ENCODE data around the gene ANGEL2.
"Not testable (repeated sequence)": the region's sequence is repeated elsewhere in the genome, so short reads cannot be mapped to it uniquely, and the experiment has no call there.

ANGEL2 gene, protein sequence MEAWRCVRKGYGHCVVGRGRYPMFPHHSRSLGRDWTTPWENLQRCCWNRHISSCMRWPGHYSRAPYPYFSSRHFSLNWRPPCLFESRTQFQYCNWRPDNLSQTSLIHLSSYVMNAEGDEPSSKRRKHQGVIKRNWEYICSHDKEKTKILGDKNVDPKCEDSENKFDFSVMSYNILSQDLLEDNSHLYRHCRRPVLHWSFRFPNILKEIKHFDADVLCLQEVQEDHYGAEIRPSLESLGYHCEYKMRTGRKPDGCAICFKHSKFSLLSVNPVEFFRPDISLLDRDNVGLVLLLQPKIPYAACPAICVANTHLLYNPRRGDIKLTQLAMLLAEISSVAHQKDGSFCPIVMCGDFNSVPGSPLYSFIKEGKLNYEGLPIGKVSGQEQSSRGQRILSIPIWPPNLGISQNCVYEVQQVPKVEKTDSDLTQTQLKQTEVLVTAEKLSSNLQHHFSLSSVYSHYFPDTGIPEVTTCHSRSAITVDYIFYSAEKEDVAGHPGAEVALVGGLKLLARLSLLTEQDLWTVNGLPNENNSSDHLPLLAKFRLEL

GRCh38 chr1:213015099-213016050 is at the start of gene ANGEL2:
TSS of gene ANGEL2 (minus strand) at chr1:213015867. CDS start at chr1:213015671, 196 bp downstream.
- DNase-seq = peak; percentile 98

GRCh38 chr1:213061263-213061662 is 45.6 kb upstream of the ANGEL2 start:
- no peak for DNase-seq

- DNase-seq = no peak
These were observed 45.2 kb upstream of the ANGEL2 start for GRCh38 chr1:213060836-213061235.

DNA sequence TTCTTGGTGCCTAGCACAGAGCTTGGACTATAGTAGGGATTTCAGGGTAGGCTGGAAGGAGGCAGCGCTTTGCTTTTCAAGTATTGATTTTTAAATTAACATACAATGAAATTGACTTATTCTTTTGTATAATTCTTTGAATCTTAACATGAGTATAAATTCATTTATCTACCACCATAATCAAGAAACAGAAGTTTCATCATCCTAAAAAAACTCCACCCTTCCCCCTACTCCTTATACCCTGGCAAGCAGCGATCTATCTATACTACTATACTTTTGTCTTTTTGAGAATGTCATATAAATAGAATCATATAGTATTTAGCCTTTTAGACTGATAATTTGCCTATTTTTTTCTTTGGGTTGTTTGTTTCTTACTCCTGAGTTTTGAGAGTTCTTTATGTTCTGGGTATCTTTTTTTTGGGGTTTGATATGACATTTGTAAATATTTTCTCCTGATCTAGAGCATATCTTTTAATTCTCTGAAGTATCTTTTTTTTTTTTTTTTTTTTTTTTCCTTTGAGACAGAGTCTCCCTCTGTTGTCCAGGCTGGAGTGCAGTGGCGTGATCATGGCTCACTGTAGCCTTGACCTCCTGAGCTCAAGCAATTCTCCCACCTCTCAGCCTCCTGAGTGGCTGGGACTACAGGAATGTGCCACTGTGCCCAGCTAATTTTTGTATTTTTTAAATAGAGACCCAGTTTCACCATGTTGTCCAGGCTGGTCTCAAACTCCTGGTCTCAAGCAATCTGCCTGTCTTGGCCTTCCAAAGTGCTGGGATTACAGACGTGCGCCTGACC is 41.8 kb upstream of the ANGEL2 start:
- DNase-seq = no peak

- no peak for DNase-seq
These were observed 40.1 kb upstream of the ANGEL2 start for GRCh38 chr1:213055767-213056166.

GRCh38 chr1:213054733-213055591 is 39.3 kb upstream of the ANGEL2 start:
- peak; percentile 36 for DNase-seq

DNA sequence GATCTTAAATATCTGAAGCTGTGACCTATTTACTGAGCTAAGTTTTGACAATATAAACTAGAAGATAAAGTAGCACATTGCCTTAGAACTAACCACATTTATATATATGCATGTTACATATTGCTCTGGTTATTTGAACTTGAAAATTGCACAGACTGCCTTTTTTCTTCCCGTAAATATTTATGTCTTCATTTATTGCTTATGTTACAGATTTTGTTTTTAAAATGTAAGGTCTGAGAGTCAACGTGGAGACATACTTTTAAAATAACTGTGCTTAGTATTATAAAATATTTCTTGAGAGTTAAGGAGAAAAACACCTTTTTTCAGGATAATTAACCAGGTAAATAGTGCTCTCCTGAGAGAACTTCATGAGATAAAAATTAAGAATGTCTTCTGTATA is 38.5 kb upstream of the ANGEL2 start:
- DNase-seq = no peak

DNA sequence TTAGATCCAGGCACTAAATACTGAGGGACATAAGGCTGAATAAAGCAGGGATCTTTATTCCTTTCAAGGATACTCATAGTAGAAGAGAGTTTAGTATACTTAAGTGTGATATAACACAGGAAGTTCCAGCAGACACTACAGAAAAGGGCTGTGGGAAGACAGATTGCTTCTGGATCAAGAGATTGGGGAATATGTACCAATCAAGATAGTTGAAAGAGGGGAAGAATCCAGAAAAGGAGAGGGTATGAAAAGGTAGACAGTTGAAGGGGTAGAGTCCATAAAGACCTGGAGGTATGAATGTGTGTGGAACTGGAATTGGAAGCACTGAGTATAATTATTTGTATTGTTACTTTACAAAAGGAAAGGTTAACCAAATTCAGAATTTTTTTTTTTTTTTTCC is 37.8 kb upstream of the ANGEL2 start:
- no peak for DNase-seq

- no peak for DNase-seq
These were observed 36.2 kb upstream of the ANGEL2 start for GRCh38 chr1:213051881-213052202.

DNA sequence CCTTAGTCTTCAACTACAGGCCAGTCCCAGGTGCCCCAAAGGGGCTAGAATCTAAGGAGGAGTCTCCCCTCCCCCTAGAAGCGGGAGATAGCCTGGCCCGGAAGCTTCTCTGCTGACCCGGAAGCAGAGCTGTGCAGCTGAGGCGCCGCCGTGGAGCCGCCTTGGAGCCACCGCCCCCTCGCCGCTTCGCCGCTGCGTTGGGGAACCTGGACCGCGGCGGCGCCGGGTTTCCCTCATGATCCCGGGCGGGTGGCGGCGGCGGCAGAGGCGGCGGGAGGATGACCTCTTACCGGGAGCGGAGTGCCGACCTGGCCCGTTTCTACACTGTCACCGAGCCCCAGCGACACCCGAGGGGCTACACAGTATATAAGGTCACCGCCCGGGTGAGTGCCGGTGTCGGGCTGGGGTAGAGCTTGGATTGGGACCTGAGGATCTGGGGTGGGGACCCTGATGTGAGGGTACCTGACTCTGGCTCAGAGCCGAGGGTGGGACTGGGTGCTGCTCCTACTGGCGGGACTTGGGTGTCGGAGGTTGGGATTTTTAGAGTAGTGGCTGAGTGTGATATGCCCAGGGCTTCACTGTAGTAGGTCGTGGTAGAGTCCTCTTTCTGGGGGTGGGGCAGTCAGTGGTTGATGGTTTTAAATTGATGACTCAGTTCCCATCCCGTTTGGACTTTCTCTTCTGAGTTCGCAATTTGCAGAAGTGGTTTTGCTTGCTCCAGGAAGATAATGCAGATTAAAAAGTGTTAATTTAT is 35.6 kb upstream of the ANGEL2 start, which contains the start of gene RPS6KC1:
TSS of gene RPS6KC1 (plus strand) at position 115 of the 754 bp plus-strand sequence. CDS start at position 279, 164 bp downstream.
- DNase-seq = peak; percentile 82

DNA sequence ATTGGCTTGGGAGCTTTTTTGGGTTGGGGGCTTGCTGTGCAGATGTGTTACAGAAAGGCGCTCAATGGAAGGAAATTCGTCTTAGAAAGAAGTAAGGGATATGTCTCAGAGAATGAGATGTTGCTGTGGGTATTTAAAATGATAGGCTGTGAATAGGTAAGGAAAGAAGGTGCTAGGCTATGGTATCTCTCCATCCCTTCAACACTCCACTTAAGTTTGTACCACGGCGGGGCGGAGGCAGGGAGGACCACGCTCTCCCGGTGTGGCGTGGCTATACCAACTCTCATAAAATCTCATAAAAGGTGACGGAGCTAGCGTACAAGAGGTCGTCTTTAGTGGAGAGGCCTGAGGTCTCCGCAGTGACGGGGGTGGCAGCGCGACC is 35.1 kb upstream of the ANGEL2 start:
- DNase-seq = no peak

DNA sequence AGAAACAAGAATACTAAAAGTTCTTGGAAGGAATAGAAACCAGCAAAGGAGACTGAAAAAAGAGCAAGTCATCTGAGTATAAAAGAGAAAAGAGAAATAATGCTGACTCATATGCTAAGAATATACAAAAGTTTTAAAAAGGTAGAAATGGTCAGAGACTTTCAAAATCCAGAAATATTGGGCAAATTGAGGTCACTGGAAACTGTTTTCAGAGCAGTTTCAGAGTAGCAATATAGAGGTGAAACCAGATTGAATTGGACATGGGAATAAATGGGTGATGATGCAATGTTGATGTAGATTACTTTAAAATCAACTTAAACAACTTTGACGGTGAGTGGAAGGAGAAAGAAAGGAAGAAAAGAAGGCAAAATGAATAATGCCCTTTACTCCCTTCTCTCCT is 33.6 kb upstream of the ANGEL2 start:
- DNase-seq = no peak

- DNase-seq = not testable (repeated sequence)
These were observed 29.9 kb upstream of the ANGEL2 start for GRCh38 chr1:213045321-213046226.

DNA sequence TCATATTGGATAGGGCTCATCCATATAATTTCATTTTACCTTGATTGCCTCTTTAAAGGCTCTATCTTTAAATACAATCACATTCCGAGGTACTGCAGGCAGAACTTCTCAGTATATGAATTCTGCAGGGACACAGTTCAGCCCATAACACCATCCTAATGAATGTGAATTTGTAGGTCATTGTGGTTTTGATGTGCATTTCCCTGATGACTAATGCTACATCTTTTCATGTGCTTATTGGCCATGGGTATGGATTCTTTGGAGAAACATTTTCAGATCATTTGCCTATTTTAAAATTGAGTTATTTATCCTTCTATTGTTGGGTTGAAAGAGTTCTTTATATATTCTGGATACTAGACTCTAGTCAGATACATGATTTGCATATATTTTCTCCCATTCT is 25.8 kb upstream of the ANGEL2 start:
- peak; percentile 75 for DNase-seq

DNA sequence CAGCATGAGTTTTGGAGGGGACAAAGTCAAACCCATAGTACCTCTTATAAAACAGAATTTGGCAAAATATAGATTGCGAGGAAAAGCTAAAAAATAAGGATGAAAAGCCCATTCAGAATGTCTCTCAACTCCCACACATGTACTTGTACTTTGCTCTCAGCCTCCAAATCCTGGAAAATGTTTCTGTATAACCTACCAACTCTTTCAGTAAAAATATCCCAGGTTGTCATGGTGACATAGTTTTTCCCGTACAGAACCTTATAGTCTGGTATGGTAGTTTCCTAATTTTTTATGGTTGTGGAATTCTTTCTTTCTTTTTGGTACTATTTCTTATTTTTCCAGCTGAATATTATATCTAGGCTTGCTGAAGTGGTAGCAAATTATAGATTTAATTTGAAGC is 19.9 kb upstream of the ANGEL2 start:
- DNase-seq = no peak

DNA sequence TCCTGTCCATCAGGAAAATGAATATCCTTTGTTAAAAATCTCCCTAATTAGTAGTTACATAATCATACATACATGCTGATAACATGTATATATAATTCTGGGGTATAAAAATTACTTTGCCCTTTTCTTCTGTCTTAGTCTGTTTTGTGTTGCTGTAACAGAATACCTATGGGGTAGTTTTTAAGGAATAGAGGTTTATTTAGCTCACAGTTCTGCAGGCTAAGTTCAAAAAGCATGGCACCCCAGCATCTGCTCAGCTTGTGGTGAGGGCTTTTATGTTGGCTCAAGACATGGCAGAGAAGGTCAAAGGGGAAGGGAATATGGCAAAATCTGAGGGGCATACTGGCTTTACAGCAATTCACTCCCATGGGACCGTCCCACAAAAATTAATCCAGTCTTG is 19.0 kb upstream of the ANGEL2 start:
- DNase-seq = no peak

DNA sequence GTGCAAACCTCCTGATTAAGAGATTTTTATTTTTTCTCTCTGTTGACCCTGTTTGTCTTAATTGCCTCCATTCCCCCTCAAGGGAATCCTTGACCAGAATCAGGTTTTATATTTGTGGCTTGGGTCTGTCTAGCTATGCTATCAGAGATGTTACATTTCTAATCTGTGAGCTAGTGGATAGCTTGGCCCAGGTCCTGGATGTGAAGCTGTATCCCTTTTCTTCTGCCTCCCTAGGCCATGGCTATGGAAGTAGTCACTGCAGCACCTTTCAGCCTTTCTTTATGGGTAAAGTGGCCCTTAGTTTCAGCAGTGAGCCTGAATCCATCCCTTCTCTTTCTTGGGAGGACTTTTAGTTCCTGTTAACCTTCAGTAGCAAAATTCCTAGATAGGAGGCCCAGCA is 17.0 kb upstream of the ANGEL2 start:
- no peak for DNase-seq

DNA sequence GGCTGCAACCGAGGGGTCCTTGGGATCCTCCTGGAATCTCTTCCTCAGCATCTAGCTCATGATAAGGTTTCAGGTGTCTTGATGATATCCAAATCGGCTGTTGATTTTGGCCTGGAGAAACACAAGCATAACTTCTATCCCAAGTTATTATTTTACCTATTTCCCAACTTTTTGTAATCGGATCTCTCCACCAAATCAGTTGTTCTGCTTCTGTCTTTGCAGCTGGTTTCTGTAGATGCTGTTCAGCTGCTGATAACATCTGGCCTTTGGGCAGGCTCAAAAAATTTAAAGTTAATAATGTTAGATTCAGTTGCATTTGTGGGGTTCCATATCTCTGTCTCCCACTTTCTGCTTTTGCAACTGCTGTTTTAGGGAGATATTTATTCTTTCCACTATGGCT is 11.4 kb upstream of the ANGEL2 start:
- not testable (repeated sequence) for DNase-seq

DNA sequence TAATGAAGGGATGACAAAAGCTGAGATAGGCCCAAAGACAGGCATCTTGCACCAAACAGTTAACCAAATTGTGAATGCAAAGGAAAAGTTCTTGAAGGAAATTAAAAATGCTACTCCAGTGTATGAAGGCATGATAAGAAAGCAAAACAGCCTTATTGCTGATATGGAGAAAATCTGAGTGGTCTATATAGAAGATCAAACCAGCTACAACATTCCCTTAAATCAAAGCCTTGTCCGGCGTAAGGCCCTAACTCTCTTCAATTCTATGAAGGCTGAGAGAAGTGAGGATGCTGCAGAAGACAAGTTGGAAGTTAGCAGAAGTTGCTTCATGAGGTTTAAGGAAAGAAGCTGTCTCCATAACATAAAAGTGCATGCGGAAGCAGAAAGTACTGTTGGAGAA is 4.3 kb upstream of the ANGEL2 start:
- DNase-seq = no peak

DNA sequence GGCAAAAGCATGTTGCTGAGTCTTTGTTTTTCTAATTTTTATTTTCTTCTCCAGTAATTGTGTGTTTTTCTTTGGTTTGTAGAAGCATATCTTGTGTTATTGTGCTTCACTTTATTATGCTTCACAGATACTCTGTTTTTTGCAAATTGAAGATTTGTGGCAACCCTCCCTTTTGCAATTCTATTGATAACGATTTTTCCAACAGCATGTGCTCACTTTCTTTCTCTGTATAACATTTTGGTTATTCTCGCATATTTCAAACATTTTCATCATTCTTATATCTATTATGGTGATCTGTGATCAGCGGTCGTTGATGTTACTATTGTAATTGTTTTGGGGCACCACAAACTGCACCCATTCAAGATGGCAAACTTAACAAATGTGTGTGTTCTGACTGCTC is 3.8 kb upstream of the ANGEL2 start:
- DNase-seq = no peak

All from fibroblast of upper back skin (primary cell).